ENCODE results near the gene MTMR4. TPM values are rescaled to one million over a fixed set of nuclear protein-coding genes. Genes with fewer than 3 reads are reported as not detected.

The MTMR4 gene
- total and polyA plus RNA-seq, 10 donors = 12.7 to 61.9 (median 50.1) TPM

GRCh38 chr17:58541249-58541648 lies 26.8 kb upstream of the MTMR4 start:
- TF ChIP-seq POLR2AphosphoS5 (IDR thresholded peaks at IDR 0.05) = no peak
- TF ChIP-seq, protein P1, sequence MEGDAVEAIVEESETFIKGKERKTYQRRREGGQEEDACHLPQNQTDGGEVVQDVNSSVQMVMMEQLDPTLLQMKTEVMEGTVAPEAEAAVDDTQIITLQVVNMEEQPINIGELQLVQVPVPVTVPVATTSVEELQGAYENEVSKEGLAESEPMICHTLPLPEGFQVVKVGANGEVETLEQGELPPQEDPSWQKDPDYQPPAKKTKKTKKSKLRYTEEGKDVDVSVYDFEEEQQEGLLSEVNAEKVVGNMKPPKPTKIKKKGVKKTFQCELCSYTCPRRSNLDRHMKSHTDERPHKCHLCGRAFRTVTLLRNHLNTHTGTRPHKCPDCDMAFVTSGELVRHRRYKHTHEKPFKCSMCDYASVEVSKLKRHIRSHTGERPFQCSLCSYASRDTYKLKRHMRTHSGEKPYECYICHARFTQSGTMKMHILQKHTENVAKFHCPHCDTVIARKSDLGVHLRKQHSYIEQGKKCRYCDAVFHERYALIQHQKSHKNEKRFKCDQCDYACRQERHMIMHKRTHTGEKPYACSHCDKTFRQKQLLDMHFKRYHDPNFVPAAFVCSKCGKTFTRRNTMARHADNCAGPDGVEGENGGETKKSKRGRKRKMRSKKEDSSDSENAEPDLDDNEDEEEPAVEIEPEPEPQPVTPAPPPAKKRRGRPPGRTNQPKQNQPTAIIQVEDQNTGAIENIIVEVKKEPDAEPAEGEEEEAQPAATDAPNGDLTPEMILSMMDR (IDR thresholded peaks at IDR 0.05 in 8 of 11, conservative IDR thresholded peaks at IDR 0.05 in 3 of 11) = peak in 3 of 11 experiments; percentile 10 to 29 (median 28)
- intact Hi-C loops (cut with DNase I; ENCODE audit: low total_unique reads) = no loop called here
- Histone ChIP-seq H3K36me3 (no peaks in the 10 kb centered on the region), H3K4me3 (no peak overlapping the region), H3K4me1 (peaks cover 0 to 21% (median 10%) of the 10 kb centered on the region in 6 donors), H3K9me3 (no peaks in the 10 kb centered on the region), H3K27me3 (replicated peaks in 1 of 7) (no peaks in the 10 kb centered on the region), H3K27ac (no peak overlapping the region)
- no peak for DNase-seq
- 81 to 93% (median 91%) methylated on average over 2 of the region's 2 CpGs for WGBS, 5 donors

- intact Hi-C loops (cut with DNase I; ENCODE audit: low total_unique reads) = no loop called here
- peaks cover 0 to 29% (median 14%) of the 10 kb centered on the region in 6 donors for H3K4me1 ChIP-seq
- no peak overlapping the region for H3K4me3 ChIP-seq
- peak overlapping the region in 6 of 8 donors; percentile 38 to 63 (median 48) for H3K27ac ChIP-seq
- DNase-seq = no peak
- H3K9me3 ChIP-seq = no peaks in the 10 kb centered on the region
- no peaks in the 10 kb centered on the region for H3K36me3 ChIP-seq
- no peaks in the 10 kb centered on the region for H3K27me3 ChIP-seq (replicated peaks in 1 of 7)
- TF ChIP-seq POLR2A (IDR thresholded peaks at IDR 0.05) = no peak
- TF ChIP-seq, protein P1 (IDR thresholded peaks at IDR 0.05 in 8 of 11, conservative IDR thresholded peaks at IDR 0.05 in 3 of 11) = no peak
- no peak for TF ChIP-seq POLR2AphosphoS5 (IDR thresholded peaks at IDR 0.05)
These were observed 25.3 kb upstream of the MTMR4 start for GRCh38 chr17:58539698-58540097.

GRCh38 chr17:58538811-58539409 lies 24.5 kb upstream of the MTMR4 start:
- intact Hi-C loops (cut with DNase I; ENCODE audit: low total_unique reads) = no loop called here
- no peak for DNase-seq
- no peak for TF ChIP-seq POLR2AphosphoS5 (IDR thresholded peaks at IDR 0.05)
- no peak for TF ChIP-seq POLR2A (IDR thresholded peaks at IDR 0.05)
- Histone ChIP-seq H3K27me3 (replicated peaks in 1 of 7) (peaks cover 0 to 2% (median 0%) of the 10 kb centered on the region in 7 donors), H3K4me3 (no peak overlapping the region), H3K27ac (peak overlapping the region in 7 of 8 donors; percentile 22 to 63 (median 47)), H3K4me1 (peaks cover 0 to 37% (median 18%) of the 10 kb centered on the region in 6 donors), H3K36me3 (no peaks in the 10 kb centered on the region), H3K9me3 (no peaks in the 10 kb centered on the region)
- 37 to 69% (median 58%) methylated on average over 3 to 6 of the region's 6 CpGs for WGBS, 5 donors

DNA sequence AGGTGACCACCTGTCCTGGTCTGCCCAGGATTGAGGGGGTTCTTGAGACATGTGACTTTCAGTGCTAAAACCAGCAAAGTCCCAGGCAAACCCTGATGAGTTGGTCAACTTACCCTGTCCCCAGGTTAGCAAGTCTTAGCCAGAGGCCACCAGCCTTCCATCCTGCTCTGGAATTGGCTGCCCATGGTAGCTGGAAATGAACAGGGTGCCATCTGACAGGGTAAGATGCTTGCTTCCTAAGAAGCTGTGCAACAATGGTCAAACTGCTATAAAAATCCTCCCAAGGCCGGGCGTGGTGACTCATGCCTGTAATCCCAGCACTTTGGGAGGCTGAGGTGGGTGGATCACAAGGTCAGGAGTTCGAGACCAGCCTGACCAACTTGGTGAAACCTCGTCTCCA lies 22.8 kb upstream of the MTMR4 start:
- no peak overlapping the region for H3K27ac ChIP-seq
- TF ChIP-seq, protein P1 (IDR thresholded peaks at IDR 0.05 in 8 of 11, conservative IDR thresholded peaks at IDR 0.05 in 3 of 11) = no peak
- TF ChIP-seq POLR2AphosphoS5 (IDR thresholded peaks at IDR 0.05) = no peak
- no peak for TF ChIP-seq POLR2A (IDR thresholded peaks at IDR 0.05)
- intact Hi-C loops (cut with DNase I; ENCODE audit: low total_unique reads) = no loop called here
- peaks cover 0 to 10% (median 0%) of the 10 kb centered on the region in 7 donors for H3K27me3 ChIP-seq (replicated peaks in 1 of 7)
- 65 to 90% (median 80%) methylated on average over 4 of the region's 4 CpGs for WGBS, 5 donors
- DNase-seq = no peak
- H3K9me3 ChIP-seq = no peaks in the 10 kb centered on the region
- peaks cover 3 to 45% (median 22%) of the 10 kb centered on the region in 6 donors for H3K4me1 ChIP-seq
- H3K4me3 ChIP-seq = no peak overlapping the region
- H3K36me3 ChIP-seq = no peaks in the 10 kb centered on the region

Data from spleen (tissue), 11 donors.